Stimulated activated CD4-positive, alpha-beta T cell treated with anti-CD3 and anti-CD28 coated beads, TNF-alpha, amount 100 ng/mL, for 1 hour (primary cell): Measurements from ENCODE around the gene UTY.

Experiments used
- DNase-seq, 3 donors: peaks; one replicate each; pipeline ENCODE4 v3.0.0-alpha.2; 2020; ENCODE audit warnings: low read depth in 3 of 3, low spot score in 1 of 3

UTY gene

DNA sequence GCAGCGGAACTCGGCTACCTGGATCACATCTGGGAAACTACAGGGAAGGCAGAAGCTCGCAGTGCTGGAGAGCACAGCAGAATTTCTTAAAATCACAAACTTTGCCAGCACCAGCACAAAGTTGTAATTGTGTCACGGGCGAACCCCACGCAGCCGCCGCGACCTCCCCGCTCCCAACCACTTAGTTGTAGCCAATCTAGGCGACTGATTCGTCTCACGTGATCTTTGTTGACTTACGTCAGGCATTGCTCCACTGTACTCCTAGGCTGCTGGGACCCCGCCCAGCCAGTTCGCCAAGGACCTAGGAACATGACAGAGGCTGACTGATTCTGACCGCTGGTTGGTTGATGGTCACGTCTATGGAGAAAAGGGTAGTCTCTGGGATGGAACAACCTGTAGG is at the start of gene UTY:
Gene UTY (minus strand): TSS at position 206 of the 400 bp plus-strand sequence. CDS start 368 bp downstream, outside the sequence.
- DNase-seq = peak in 1 of 3 donors; percentile 28

DNA sequence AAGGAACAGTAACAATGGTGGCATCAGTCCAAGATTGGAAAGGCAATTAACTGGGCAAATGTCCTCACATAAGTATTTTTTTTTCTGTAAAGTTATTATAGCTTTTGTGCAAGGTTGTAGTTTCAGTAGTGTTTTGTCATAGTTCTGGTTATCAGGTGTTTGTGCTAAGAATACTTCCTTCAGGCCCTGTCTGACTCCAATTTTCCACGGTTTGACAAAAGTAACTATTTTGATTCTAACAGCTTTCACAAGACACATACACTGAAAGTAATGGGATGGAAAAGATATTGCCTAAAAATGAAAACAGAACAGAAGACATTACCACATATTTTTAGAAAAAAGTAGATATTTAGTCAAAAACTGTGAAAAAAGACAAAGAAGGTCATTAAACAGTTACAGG is 40.6 kb upstream of the UTY start:
- no peak for DNase-seq

DNA sequence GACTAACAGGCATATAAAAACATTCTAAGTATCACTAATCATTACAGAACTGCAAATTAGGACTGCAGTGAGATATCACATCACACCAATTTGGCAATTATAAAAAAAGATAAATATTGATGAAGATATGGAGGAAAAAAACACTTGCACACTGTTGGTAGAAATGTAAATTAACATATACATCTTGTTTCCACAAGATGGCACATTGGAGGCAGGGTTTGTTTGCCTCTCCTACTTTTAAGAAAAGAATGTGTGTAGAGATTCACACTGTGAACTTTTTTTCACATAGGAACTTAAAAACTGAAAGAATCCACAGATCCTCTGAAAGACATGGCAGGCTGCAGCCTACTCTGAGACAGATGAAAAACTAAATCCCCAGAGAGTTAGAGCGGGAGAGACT is 21.4 kb upstream of the UTY start:
- DNase-seq = no peak

DNA sequence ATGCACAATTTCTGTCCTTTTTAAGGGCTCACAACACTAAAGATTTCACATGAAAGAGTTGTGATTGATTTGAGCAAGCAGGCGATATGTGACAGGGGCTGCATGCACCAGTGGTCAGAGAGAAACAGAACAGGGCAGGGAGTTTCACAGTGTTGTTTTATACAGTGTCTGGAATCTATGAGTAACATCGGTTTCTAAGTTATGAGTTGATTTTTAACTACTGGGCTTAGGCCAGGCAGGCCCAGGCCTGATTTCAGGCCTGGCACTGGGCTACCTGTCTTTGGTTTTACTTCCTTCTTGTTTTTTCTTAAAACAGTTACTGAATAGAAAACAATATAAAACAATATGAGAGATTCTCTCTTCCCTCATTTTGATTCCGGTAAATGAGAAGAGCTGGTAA is 13.9 kb upstream of the UTY start:
- no peak for DNase-seq

DNA sequence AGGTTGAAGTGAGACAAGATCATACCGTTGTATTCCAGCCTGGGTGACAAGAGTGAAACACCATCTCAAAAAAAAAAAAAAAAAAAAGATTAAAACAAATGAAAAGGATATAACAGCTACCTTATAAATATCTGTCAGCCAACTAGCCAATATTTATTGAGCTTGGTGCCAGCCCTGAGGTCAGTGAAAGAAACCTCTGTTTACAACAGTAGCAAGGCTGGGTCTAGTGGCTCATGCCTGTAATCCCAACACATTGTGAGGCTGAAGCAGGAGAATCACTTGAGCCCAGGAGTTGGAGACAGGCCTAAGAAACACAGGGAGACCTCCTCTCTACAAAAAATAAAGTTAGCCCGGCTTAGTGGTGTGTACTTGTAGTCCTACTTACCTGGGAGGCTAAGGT is 12.6 kb upstream of the UTY start:
- no peak for DNase-seq

DNA sequence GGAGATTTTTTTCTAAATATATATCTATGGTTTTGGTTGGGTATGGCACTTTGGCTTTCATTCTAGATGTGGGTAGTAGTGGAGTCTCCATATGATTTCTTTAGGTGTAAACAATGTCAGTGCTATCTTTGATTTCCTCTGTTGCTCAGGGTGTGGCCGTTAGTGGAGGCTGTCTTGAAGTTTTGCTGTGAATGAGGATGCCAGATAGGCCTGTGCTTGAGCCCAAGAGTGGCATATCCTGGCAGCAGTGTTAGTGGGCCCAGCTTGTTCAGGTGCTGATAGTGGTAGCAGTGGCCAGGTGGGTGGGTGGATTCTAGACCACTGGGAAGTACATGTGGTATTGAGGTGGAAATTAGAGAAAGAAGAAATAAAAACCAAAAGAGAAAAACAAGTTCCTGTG is 8.9 kb upstream of the UTY start:
- no peak for DNase-seq

DNA sequence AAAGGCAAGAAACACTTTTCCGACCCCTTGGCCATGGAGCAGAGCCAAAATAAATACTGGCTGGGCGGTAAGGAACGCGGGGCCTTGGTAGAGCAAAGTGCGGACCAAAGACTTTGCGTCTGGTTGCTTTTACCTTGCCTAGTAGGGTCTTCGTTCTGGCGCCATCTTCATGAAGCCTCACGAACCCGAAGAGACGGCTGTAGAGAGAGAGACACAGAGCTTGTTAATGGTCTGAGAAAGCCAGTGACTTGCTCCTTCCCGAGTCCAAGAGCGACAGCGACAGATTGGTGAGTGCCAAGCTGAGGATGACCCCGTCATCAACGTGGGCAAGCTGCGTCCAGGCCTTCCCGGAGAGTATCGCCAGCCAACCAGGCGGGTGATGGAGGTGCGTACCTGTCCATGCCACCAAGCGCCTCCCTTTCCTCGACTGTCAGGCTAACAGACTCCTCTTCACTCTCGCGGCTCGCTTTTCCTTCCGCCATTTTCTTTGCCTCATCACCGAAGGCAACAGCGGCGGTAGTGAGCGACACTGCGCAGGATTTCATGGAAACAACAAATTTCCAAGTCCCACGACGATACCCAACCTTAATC is 617 bp downstream of the UTY start:
- peak in 1 of 3 donors; percentile 32 for DNase-seq

DNA sequence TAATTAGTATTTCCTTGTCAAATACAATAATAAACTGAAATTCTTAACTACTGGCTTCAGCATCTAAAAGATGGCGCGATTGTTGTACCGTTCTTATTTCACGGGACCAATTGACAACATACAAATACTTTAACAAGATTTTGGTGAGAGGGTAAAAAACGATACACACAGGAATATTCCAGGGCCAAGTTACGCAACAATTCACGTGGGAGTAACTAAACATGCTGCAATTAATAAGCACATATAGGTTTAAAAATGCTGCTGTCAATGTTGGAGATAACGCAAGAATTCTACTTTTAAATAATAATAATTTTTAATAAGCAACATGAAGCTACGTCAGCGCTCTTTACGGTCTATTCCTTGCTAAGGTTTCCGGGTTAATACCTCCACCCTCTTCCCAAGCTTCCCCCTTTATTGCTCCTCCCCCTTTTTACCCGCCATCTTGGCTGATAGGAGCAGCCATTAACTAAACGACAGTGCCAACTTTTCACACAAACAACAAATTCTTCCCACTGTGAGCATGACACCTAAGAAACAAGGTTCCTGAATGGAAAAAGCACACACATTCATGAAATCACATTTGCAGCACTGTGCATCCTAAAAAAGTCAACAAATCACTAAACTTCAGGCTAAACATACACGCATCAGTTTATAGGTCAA is 1.6 kb downstream of the UTY start:
- no peak for DNase-seq

DNA sequence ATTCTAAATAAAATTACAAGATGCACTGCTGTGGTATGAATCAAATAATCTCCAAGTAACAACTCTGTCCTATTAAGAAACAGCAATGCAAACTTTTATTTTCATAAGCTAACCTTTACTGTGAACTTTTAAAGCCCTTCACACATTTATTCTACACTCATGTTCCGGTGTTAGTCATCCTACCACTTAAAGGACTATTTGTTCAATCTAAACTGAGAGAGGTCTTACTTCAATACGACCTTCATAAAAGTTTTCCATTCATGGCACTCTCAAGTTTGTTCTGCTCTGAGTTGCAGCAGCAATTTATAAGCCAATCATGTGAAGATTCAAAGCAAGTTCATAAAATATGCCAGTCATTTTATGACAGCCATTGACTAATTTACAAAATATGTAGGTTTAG is 4.8 kb downstream of the UTY start:
- DNase-seq = no peak

DNA sequence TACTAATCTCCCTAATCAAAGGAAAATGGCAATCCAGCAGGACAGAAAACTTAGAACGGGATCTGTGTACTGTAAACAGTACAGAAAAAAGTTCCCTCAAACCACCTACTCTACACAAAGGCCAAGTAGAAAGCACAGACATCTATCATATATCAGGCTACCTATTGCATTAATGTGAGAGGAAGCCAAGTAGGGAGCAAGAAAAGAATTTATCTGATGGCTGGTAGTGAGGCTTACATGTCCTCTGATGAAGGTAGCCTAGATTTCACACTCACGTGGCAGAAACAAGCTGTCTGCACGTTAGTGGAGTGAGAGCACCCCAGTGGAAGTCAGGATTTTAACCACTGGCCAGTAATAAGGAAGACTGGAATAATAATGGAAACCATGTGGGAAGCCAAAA is 28.3 kb downstream of the UTY start:
- DNase-seq = no peak

DNA sequence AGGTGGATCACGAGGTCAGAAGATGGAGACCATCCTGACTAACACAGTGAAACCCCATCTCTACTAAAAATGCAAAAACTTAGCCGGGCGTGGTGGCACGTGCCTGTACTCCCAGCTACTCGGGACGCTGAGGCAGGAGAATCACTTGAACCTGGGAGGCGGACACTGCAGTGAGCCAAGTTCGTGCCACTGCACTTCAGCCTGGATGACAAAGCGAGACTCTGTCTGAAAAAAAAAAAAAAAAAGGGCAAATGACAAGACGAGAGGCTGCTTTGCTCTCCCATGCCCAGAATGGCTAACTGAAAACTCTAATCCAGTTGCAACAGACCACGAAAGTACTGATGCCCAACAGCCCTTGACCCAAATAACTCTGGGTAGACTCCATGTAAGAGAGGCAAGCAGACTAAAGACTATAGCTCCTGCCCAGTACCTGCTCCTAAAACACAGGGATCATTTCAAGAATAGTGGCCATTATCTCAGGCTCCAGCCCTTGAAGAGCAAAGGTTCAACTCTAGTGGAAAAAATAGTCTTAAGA is 29.2 kb downstream of the UTY start:
- no peak for DNase-seq

DNA sequence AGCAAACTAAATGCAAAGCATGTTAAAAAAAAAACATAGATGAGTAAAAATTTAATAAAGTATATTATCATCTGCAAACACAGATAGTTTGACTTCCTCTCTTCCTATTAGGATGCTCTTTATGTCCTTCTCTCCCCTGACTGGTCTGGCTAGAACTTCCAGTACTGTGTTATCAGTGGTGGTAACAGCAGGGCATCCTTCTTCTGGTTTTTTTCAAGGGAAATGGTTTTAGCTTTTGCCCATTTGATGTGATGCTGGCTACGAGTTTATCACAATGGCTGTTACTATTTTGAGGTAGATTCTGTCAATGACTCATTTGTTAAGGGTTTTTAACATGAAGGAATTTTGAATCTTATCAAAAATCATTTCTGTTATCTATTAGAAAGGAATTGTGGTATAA is 34.3 kb downstream of the UTY start:
- DNase-seq = no peak

DNA sequence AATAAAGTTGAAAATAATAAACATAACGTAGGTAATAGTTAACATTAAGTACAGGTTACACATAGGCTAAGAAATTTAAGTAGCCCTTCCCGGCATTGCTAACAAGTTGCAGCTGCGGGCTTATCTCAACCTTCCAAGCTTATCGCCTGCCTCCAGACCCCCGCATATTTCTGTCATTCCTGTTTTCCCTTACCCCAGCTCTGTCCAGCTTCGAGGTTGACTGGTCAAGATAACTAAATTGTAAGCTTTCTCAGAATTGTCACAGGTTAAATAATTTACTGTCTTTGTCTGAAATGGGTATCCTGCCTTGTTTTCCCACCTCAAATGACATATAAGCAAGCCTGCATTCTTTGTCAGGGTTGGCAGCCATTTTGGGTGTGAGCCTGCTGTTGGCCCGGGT is 36.7 kb downstream of the UTY start:
- DNase-seq = no peak

DNA sequence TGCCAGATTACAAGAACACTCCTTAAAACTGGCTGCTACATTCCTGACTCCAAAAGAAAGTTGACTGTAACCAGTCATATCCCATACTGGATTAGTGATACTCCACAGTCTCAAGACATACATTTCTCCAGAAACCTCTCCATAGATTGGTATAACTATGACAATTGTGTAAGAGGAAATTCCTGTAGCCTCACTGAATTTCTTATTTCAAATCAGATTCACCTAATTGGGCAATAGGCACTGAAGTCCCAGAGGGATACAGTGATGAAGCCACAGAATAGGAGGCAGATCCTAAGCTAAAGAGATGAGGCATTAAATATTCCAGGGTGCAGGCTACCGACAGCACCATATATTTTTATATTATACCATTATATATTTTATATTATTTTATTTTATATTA is 39.0 kb downstream of the UTY start:
- DNase-seq = no peak

DNA sequence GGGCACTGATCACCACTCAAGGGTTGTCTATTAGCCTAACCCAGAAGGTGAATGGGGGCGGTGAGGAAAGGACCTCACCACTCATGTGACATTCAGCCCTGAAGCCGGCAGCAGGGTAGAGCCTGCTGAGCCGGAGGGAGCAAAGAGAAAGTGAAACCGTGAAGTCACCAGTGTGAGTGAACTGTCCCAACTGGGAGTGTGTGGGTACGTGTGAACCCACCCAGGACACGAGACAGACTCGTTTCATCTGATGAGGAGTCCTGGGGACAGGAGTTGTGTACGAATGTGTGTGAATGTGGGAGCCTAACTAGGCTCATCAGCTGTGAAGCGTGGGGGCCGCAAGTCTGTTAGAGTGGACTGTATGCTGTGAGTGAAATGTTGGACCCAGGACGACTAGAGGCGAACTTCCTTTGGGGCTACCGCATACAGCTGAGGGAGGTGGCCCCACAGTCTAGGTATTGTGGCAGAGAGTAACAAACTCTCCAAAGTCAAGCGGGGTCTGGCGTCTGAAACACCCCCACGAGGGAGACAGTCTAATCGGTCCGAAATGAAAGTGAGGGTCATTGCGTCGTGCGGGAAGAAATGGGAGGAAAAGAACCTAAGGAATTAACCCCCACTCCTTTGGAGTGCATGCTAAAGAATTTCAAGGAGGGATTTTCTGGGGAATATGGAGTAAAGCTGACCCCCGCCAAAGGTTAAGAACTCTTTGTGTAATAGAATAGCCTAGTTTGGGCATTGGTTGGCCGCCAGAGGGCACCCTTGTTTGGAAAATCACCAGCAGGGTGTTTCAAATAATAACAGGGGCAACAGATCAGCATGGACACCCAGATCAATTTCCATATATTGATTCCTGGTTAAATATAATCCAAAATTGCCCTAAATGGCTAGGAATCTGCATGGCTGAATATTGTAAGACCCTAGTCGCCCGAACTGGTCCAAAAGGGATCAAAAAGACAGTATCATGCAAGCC is 43.6 kb downstream of the UTY start:
- peak in 2 of 3 donors; percentile 16 to 38 for DNase-seq

DNA sequence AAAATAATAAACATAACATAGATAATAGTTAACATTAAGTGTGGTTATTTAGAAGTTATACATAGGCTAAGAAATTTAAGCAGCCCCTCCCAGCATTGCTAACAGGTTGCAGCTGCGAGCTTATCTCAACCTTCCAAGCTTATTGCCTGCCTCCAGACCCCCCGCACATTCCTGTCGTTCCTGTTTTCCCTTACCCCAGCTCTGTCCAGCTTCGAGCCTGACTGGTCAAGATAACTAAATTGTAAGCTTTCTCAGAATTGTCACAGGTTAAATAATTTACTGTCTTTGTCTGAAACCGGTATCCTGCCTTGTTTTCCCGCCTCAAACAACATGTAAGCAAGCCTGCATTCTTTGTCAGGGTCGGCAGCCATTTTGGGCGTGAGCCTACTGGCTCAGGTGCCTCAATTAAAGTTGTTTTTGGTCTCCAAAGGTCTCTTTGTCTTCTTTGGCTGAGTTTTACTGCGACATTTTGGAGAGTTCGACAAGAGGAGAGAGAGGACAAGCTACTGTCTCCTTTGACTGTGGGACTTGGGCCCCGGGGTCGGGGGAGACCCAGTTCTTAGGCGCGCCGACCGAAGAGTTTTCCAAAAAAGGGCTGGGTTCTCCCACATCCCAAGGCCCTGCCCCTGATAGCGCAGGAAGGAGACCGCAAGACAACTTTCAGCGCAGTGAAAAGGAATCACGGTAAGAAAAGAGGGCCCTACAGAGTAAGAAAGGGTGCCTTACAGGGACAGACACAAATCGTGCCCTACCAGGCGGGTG is 44.4 kb downstream of the UTY start:
- DNase-seq = no peak

DNA sequence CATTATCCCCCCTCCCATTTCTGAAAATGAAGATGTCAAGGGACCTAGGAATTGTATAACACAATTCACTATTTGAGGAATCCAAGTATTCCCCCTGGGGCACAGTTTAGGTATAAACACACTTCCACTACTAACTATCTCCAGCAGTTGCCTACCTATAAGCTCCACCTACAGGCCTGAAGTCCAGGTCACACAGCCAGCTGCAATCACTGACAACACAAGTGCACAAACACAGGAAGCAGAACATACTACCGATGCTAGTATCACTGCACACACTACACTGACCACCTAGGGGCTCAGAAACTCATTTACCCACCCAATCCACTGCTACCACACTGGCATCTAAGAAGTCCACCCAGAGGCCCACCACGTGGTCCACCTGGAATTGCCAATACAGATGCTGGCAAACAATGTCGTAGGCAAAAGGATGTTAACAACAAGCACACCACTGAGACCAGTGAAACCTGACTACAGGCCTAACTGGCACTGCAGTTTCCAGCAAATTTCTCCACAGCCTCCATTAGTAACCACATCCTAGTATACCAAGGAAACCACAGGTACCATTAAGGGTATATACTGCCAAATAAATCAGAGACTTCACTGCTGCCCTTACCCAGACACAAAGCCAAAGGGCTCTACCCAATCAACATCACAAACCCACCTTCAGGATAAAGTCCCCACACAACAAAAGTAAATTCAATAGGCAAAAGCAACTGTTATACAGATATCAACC is 47.4 kb downstream of the UTY start:
- DNase-seq = no peak

DNA sequence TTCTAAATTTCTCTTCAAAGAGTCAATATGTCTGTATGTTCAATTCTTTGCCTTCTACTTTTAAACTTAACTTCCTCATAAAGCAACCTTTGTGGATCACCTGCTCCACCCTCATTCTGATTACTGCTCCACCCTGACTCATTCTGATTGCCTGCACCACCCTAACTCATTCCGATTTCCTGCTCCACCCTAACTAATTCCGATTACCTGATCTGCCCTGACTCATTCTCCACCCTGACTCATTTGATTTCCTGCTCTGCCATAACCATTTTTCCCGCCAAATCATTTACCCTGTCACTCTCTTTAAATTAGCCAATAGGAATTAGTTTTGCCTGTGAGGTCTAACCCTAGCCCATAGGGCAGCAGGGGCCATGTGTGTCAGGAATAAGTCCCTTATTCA is 50.3 kb downstream of the UTY start:
- DNase-seq = no peak

DNA sequence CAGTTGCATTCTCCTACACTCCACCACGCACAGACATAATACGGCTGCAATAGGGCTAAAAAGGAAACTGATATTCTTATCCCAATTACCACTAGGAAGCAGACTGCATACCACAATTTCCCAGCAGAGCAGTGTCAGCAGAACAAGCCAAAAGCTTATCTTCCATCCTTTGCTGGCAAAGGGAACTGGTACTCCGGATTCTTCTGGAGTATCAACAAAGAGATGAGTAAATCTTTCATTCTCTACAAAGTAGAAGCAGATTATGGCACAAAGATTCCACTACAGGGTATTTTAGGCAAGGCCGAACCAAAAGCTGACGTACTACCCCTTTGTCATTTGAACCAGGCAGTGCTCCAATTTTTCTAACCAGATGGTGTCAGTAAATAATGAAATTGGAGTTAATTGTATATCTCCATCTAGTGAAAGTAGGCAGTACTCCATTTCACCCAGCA is 56.5 kb downstream of the UTY start:
- DNase-seq = no peak
